GOT3 (cell line): ENCODE results near the gene TSR2.
A peak's percentile ranks its signal among the peaks of the same experiment; 100 is the strongest.

Experiments used
- DNase-seq: peaks from one replicate; lab custom pipeline; 2025; ENCODE audit warnings: mixed read lengths; lab: John Stamatoyannopoulos, UW

Gene TSR2, protein sequence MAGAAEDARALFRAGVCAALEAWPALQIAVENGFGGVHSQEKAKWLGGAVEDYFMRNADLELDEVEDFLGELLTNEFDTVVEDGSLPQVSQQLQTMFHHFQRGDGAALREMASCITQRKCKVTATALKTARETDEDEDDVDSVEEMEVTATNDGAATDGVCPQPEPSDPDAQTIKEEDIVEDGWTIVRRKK

DNA sequence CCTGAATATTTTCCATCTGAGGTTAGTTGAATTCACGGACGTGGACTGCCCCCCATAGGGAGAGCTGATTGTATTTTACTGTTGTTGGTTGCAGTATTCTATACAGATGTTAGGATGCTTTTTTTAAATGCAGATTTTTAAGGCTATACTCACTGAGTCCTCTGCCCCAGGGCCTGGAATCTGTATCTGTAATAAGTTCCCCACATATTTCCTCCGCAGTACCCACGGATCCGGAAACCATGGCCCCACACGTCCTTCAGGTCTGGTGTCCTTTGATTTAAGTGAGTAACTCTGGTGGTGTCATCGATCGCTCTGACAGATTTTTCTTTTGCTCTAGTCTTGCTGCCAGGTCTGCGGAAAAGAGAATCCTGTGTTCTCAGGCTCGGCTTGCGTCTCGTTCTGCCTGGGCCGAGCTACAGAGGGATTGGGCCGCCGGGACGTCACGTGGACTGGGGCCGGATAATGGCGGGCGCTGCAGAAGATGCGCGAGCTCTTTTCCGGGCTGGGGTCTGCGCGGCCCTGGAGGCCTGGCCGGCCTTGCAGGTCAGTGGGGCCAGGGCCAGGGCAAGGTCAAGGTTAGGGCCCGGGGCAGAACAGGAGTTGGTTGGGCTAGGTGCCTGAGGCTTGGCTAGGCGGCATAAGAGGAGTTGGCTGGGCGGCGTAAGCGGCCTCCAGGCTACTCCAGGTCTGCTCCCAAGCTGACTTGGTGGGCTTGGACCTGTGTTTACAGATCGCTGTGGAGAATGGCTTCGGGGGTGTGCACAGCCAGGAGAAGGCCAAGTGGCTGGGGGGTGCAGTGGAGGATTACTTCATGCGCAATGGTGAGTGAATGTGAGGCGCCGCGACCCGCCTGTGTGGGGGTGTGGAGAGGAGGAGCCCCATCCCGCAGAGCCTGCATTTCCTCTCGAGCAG lies at the start of gene TSR2:
Gene TSR2, plus strand, starts transcription at position 445 of the 912 bp plus-strand sequence. Its CDS starts 18 bp downstream, at position 463.
- peak; percentile 38 for DNase-seq

GRCh38 chrX:54397113-54397512 lies 43.1 kb upstream of the TSR2 start:
- DNase-seq, result no peak

DNA sequence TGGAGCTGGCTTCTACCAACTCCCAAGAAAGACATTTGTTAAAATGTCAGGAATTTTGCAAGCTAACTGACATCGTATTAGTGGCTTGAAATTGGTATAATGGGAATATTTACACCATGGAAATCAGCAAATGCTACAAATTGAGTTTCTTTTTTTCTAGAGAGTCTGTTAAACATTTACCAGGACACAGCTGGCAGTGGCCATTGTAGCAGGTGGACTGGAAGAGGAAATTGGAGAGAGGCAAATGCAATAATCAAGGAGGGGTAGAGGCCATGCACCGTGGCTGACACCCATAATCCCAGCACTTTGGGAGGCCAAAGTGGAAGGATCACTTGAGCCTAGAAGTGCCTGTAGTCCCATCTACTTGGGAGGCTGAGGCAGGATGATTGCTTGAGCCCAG lies 32.9 kb upstream of the TSR2 start:
- DNase-seq, result no peak

DNA sequence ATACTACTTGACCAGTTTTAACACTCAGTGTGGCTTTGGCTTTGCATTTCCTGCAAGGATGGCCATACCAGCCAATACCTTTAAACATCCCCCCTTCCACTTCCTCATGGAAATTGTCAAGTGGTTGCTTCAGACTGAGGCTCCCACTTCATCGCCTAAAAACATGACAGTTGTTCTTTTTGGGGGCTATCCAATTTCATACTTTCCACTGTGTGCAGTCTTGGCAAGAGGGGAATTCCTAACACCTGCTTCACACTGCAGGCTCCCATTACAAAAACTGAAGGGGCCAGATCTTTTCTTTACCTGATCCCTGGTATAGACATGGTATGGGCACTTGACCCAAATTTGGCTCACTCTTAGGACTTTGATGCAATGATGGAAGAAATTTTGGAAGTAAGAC lies 28.5 kb upstream of the TSR2 start:
- no peak for DNase-seq

DNA sequence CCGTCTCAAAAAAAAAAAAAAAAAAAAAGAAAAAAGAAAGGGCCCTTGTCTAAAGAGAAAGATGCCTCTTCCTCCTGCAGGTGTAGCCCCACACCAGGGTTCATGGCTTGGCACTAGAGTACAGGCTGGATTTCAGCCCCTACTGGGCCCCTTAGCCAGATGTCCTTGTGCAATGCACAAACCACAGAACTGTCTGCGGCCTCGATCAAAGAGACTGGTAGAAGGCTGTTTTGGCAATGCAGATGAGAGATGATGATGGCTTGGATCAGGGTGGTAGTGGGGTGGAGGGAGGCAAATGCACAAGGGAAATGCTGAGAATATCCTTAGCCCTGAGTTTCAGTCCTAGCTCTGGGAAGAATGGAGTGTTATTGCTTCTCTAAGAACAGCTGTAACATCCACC lies 26.5 kb upstream of the TSR2 start:
- DNase-seq, result no peak

DNA sequence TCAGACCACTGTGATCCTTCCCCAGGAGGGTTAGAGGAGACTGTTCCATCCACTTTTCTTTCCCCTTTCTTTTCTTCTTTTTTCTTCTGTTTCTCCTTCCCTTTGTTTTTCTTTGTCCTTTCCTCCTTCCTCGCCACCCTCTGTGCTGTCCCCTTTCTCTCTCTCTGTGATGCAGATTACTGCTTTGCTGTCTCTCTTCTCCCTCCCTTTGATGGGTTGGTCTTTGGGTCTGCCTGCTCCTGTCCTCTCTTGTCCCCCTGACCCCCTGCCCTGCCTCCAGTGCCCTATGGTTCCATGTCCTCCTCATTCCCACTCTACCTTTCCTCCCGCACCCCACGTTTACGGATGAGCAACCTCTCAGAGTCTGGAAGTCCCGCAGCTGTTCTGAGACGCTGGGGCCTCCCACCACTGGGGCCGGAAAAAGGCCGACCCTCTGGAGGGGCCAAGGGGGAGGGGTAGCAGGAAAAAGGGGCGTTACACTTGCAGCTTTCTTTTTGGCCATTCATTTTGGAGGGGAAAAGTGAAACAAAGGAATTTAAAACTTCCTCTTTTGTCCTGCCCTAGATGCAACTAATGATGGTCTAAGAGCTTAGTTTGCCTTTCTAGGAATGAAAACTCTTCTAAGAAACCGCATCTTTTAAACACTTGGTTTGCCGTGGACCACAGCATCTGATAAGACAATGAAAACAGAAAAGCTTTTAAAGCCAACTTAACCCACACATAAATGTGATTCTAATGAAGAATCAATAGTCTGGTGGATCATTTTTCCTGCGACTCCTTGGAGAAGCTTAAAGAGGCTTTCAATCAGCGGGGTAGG lies 24.5 kb upstream of the TSR2 start:
- DNase-seq, result no peak

- DNase-seq, result no peak
These were observed 23.2 kb upstream of the TSR2 start for GRCh38 chrX:54416965-54417364.

DNA sequence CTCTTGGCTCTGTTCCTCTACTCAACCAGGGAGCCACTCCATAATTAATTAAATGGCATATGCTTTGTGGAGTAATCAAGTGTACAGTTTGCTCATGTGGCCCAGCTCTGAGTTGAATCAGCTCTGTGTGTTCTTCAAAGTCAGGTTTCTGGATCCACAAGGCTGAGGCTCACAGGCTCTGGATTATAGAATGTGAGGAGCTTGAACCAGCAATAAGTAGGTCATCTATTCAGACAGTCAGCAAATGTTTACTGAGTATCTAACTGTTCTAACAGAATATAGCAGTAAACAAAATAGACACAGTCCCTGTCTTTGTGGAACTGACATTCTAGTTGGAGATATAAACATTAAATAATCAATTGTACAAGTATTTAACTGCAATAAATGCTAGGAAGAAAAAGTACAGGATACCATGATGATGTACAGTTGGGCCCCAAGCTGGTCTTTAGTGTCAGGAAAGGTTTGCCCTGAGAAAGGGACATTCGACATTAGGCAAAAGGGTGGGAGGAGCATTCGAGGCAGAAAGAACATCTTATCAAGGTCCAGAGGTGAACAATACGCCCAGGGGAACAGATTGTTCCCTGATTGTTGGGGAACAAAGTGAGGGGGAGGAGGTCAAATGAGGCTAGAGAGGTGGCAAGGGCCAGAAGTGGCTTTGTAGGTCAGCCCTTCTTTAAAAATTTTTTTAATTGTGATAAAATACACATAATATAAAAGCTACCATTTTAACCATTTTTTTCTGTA lies 20.5 kb upstream of the TSR2 start:
- DNase-seq, result no peak

- DNase-seq, result no peak
These were observed 18.0 kb upstream of the TSR2 start for GRCh38 chrX:54422168-54422567.

- DNase-seq, result no peak
These were observed 16.9 kb upstream of the TSR2 start for GRCh38 chrX:54423161-54423888.

GRCh38 chrX:54427837-54428424 lies 12.3 kb upstream of the TSR2 start:
- DNase-seq, result no peak

DNA sequence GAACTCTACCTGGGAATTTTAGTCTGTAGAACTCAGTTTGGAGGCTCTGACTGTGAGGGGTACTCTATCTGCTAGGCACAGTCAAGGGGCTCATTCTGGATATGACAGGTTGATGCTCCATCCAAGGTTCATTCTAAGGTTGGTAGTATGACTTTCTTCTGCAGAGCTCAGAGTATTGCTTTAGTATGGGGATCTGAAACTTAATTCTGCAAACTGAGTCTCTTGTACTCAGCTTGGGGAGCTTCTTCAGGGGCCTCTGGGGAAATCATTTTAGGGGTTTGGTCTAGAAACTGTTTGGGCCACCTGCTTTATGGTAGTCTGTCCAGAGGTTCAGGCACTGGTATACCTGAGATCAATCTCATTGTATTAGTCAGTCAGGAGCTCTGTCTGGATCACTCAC lies 9.7 kb upstream of the TSR2 start:
- no peak for DNase-seq

DNA sequence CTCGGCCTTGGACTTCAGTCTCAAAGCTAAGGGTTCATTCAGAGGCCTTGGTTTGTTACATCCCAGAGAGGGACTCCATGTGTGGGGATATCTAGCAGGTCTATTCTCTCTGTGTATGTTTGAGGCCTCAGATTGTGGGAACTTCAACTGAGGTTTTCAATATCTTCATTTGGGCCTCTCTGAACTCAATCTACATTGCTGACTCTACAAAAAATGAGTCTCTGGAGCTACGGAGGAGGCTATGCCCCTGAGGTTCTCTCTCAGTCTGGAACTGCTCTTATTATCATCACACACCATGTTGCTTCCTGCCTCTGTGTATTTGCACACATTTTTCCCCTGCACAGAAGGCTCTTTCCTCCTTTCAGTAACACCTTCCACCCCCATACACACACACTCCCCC lies 5.1 kb upstream of the TSR2 start:
- no peak for DNase-seq

DNA sequence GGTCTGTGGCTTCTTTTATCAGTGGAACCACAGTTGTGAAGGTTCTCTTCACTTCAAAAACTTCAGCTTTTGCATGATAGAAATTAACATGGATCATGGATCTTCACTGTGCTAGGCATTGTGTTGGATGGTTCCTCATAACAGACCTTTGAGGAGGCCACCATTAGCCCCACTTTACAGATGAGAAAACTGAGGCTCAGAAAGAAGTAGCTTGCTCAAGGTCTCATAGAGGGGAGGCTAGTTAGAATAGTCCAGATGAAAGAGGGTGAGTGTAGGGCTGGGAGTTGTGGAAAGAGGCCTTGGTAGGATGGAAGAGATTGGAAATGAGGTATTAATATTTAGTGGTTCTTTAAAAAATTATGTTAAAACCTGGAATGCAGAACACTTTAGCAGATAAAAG lies 2.6 kb downstream of the TSR2 start:
- no peak for DNase-seq

GRCh38 chrX:54444752-54445151 lies 4.5 kb downstream of the TSR2 start:
- DNase-seq, result no peak

- DNase-seq, result no peak
These were observed 5.9 kb downstream of the TSR2 start for GRCh38 chrX:54446084-54446483.

DNA sequence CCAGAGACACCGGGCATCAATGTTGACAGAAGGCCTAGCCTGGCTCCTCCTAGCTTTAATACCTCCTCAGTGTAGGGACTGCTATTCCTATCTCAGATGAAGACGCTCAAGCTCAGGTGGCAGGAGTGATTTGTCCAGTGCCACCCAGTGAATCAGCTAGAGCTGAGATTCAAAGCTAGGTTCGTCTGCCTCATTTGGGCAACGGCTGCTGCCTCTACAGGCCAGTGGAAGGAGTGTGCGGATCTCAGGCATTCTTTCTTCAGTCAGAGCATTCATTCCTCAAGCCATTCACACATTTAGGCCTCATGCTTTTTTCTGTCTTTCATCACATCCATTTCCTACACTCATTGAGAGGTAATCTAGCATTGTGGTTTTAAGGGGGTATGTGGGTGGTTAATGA lies 7.3 kb downstream of the TSR2 start:
- DNase-seq, result no peak

DNA sequence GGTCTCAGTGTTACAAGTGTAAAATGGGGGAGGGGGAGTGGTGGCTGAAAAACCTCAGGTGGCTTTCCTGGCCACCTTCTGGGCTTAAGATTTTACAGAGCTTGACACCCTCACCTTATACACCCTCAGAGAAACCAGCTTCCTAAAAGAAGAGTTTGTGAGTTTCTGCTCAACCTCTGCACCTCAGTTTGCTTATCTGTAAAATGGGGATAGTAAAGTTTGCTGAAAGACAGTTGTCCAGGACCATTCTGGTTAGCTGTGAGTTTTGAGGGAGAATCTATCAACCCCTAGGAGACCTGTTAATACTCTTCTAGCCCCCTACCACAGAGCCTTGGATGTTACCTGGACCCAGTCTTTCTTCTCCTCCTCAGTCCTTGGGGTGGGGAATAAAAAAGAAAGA lies 9.7 kb downstream of the TSR2 start:
- DNase-seq, result no peak

GRCh38 chrX:54452920-54453319 lies 12.7 kb downstream of the TSR2 start:
- DNase-seq, result no peak

DNA sequence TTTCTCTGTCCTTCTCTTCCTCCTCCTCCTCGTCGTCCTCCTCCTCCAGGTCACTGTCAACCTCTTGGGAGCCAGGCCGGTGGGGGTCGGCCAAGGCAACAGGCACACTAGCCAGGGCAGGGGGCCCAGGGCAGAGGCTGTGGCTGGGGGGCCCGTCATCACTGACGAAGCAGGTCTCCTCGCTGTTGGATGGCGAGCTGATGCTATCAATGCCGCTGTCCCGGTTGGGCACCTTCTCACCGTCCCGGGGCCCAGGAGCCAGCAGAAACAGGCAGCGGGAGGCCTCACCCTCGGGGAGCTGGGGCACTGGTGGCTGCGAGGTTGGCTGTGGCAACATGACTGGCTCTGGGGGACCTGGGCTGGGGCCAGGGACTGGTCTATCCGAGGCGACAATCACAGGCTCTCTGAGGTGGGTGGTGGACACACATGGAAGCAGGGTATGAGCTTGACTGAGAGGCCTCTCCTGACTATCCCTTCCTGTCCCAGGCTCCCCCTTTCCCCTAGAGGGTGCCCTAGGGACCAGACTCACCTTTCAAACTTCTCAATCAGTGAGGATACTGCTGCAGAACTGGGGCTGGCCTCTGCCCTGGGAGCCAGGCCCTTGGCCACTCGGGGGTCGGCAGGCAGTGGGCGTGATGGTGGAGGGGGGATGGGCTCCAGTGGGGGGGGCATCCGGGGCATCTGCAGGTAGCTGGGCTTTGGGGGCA lies 30.0 kb downstream of the TSR2 start:
- no peak for DNase-seq
